Ishikawa (cell line): ENCODE data around the gene ZNF586.

Experiments
- CEBPB ChIP-seq: IDR thresholded peaks from 2 replicates; pipeline ENCODE4 v1.6.1; 2012
- CREB1 ChIP-seq: IDR thresholded peaks from 2 replicates; pipeline ENCODE4 v1.6.1; 2012; ENCODE audit warnings: low read depth
- EGR1 ChIP-seq: IDR thresholded peaks from 2 replicates; pipeline ENCODE4 v1.6.1; 2012
- EP300 ChIP-seq: IDR thresholded peaks from 2 replicates; pipeline ENCODE4 v1.6.1; 2012; ENCODE audit warnings: borderline replicate concordance
- FOXM1 ChIP-seq: IDR thresholded peaks from 2 replicates; pipeline ENCODE4 v1.6.1; 2012; ENCODE audit warnings: low read depth, borderline replicate concordance
- NFIC ChIP-seq: IDR thresholded peaks from 2 replicates; pipeline ENCODE4 v1.6.1; 2012
- RAD21 ChIP-seq: IDR thresholded peaks from 2 replicates; pipeline ENCODE4 v1.6.1; 2012; ENCODE audit warnings: low read depth
- TAF1 ChIP-seq: IDR thresholded peaks from 2 replicates; pipeline ENCODE4 v1.6.1; 2012; ENCODE audit warnings: low read depth, mild to moderate bottlenecking
- TCF12 ChIP-seq: IDR thresholded peaks from 2 replicates; pipeline ENCODE4 v1.6.1; 2012; ENCODE audit warnings: low read depth
- TEAD4 ChIP-seq: IDR thresholded peaks from 2 replicates; pipeline ENCODE4 v1.6.1; 2012
- YY1 ChIP-seq: IDR thresholded peaks from 2 replicates; pipeline ENCODE4 v1.6.1; 2012; ENCODE audit warnings: low read depth
- ZBTB7A ChIP-seq: IDR thresholded peaks from 2 replicates; pipeline ENCODE4 v1.6.1; 2012; ENCODE audit warnings: low read depth
- TF ChIP-seq, protein P1 (sequence below): IDR thresholded peaks from 2 replicates; pipeline ENCODE4 v1.6.1; 2012
- TF ChIP-seq, protein P2 (sequence below): IDR thresholded peaks from 2 replicates; pipeline ENCODE4 v1.6.1; 2012; ENCODE audit warnings: low read depth, mild to moderate bottlenecking
- TF ChIP-seq, protein P3 (sequence below): IDR thresholded peaks from 2 replicates; pipeline ENCODE4 v1.6.1; 2012

The ZNF586 gene

DNA sequence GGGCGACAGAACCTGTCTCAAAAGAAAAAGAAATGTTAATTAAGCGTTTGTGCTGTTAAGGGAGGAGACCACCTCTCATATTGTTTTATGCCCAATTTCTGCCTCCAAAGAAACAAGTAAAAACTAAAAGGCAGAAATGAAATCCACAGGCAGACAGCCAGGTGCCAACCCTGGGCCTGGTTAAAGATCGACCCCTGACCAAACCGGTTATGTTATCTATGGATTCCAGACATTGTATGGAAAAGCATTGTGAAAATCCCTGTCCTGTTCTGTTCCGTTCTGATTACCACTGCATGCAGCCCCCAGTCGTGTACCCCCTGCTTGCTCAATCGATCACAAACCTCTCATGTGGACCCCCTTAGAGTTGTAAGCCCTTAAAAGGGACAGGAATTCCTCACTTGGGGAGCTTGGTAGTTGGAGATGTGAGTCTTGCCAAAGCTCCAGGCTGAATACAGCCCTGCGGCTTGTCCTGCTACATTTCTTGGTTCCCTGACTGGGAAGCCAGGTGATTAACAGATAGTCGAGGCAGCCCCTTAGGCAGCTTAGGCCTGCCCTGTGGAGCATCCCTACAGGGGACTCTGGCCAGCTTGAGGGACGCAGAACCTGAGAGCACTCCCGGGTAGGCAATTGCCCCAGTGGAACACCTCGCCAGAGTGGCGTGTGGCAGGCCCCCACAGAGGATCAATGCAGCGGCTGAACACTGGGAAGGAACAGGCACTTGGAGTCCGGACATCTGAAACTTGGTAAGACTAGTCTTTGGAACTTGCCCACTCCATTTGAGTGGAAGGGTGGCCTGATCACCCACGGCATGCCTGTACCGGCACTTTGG is 46.0 kb downstream of the ZNF586 start:
- no peak for TF ChIP-seq CEBPB
- no peak for TF ChIP-seq EP300
- no peak for TF ChIP-seq ZBTB7A
- no peak for TF ChIP-seq EGR1
- no peak for TF ChIP-seq NFIC
- TF ChIP-seq TEAD4: no peak
- TF ChIP-seq, protein P1, sequence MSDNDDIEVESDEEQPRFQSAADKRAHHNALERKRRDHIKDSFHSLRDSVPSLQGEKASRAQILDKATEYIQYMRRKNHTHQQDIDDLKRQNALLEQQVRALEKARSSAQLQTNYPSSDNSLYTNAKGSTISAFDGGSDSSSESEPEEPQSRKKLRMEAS: no peak
- TF ChIP-seq FOXM1: no peak
- TF ChIP-seq TAF1: no peak
- TF ChIP-seq, protein P2, sequence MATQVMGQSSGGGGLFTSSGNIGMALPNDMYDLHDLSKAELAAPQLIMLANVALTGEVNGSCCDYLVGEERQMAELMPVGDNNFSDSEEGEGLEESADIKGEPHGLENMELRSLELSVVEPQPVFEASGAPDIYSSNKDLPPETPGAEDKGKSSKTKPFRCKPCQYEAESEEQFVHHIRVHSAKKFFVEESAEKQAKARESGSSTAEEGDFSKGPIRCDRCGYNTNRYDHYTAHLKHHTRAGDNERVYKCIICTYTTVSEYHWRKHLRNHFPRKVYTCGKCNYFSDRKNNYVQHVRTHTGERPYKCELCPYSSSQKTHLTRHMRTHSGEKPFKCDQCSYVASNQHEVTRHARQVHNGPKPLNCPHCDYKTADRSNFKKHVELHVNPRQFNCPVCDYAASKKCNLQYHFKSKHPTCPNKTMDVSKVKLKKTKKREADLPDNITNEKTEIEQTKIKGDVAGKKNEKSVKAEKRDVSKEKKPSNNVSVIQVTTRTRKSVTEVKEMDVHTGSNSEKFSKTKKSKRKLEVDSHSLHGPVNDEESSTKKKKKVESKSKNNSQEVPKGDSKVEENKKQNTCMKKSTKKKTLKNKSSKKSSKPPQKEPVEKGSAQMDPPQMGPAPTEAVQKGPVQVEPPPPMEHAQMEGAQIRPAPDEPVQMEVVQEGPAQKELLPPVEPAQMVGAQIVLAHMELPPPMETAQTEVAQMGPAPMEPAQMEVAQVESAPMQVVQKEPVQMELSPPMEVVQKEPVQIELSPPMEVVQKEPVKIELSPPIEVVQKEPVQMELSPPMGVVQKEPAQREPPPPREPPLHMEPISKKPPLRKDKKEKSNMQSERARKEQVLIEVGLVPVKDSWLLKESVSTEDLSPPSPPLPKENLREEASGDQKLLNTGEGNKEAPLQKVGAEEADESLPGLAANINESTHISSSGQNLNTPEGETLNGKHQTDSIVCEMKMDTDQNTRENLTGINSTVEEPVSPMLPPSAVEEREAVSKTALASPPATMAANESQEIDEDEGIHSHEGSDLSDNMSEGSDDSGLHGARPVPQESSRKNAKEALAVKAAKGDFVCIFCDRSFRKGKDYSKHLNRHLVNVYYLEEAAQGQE: no peak
- TF ChIP-seq YY1: no peak
- no peak for TF ChIP-seq CREB1
- TF ChIP-seq TCF12: no peak
- TF ChIP-seq, protein P3, sequence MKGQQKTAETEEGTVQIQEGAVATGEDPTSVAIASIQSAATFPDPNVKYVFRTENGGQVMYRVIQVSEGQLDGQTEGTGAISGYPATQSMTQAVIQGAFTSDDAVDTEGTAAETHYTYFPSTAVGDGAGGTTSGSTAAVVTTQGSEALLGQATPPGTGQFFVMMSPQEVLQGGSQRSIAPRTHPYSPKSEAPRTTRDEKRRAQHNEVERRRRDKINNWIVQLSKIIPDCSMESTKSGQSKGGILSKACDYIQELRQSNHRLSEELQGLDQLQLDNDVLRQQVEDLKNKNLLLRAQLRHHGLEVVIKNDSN: no peak
- no peak for TF ChIP-seq RAD21

DNA sequence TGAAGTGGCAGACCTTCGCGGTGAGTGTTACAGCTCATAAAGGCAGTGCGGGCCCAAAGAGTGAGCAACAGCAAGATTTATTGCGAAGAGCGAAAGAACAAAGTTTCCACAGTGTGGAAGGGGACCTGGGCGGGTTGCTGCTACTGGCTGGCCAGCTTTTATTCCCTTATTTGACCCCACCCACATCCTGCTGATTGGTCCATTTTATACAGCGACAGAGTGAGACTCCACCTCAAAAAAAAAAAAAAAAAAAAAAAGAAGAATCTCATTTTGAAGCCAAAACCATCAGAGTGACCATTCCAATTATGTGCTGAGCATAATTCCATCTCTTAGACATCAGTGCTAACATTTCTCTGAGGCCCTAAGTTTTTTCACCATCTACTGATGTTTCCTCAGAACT is 47.2 kb downstream of the ZNF586 start:
- TF ChIP-seq EGR1 (no peak), TAF1 (no peak), YY1 (no peak), CREB1 (no peak)
- TF ChIP-seq, protein P2: no peak

DNA sequence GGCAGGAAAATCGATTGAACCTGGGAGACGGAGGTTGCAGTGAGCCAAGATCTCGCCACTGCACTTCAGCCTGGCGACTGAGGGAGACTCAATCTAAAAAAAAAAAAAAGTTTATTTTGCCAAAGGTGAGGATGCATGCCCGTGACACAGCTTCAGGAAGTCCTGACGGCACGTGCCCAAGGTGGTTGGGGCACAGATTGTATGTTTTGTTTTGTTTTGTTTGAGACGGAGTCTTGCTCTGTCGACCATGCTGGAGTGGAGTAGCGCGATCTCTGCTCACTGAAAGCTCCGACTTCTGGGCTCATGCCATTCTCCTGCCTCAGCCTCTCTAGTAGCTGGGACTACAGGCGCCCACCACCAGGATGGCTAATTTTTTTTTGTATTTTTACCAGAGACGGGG is 48.5 kb downstream of the ZNF586 start:
- TF ChIP-seq TAF1 (no peak), ZBTB7A (no peak), NFIC (no peak), TEAD4 (no peak), YY1 (no peak), EGR1 (no peak), CREB1 (no peak), EP300 (no peak), FOXM1 (no peak)
- TF ChIP-seq, protein P1: no peak

DNA sequence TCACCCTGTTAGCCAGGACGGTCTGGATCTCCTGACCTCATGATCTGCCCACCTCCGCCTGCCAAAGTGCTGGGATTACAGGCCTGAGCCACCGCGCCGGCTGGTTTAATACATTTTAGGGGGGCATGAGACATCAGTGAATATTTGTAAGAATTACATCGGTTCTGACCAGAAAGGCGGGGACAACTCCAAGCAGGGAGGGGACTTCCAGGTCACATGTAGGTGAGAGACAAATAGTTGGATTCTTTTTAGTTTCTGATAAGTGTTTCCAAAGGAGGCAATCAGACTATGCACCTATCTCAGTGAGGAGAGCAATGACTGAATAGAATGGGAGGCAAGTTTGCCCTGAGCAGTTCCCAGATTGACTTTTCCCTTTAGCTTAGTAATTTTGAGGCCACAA is 48.9 kb downstream of the ZNF586 start:
- TF ChIP-seq TEAD4 (no peak), CREB1 (no peak)
- TF ChIP-seq, protein P3: no peak

DNA sequence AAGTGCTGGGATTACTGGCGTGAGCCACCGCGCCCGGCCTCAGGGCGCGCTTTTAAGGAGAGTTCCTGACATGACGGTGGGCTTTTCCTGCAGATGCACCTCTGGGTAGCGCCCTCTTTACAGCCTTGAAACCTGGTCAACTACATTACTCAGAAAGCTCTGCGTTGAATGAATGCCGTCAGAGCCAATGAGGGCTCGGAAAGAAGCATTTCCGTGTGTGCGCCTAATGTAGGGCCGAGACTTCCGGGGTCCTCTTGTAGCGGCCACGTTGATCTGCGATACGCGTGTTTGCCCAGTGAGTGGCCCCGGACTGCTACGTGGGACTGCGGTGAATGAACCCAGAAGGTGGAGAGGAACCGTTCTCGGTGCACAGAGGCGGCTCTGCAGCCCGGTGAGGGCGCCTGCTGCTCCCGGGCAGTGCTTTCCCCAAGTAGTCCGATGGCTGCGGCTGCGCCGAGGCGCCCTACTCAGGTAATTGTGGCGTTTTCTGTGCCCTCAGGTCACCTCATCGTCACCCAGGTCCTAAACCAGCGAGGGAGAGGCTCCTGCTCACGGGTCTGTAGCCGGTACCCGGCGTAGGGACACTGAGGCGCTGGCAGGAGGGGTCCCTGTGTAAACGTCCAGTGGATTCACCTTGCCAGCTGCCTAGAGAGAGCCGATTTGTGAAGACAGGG is 50.1 kb downstream of the ZNF586 start:
- TF ChIP-seq TAF1 (peak; percentile 58; the same call in 1 of the 2 replicates), EGR1 (no peak), TEAD4 (peak; percentile 27; the same call in 1 of the 2 replicates), CREB1 (no peak), YY1 (no peak), FOXM1 (0 out of 2 replicates have a peak, but pooled peaks have one; percentile 34)
- TF ChIP-seq, protein P1: peak; percentile 92
- TF ChIP-seq, protein P3: 0 out of 2 replicates have a peak, but pooled peaks have one; percentile 3
